Activated CD8-positive, alpha-beta memory T cell treated with anti-CD3 and anti-CD28 coated beads, Interleukin-2, amount 10 ng/mL, durations not matched to agents 7 days and 5 days (primary cell): ENCODE measurements around the gene PVALB. TPM values are rescaled to one million over a fixed set of nuclear protein-coding genes. Genes with fewer than 3 reads are reported as not detected.

ENCODE experiments used
- ATAC-seq: fragments of 150-1000 bp; cut with Tn5 transposase; one replicate; pipeline ENCODE4 v1.10.0; 2021; ENCODE audit warnings: moderate library complexity
- CTCF ChIA-PET: fragments of 350-600 bp; sonication (Branson Sonifier 250); formaldehyde crosslinking; loops from one replicate; lab custom pipeline; 2021; ENCODE audit warnings: antibody characterized with exemption; lab: Charles Lee
- DNase-seq: peaks from one replicate; pipeline ENCODE4 v3.0.0-alpha.2; 2020
- H3K27ac Mint-ChIP-seq: one replicate; pipeline ENCODE4 v1.8.0; 2021; ENCODE audit warnings: mild to moderate bottlenecking, mixed read lengths
- H3K27me3 Mint-ChIP-seq: one replicate; pipeline ENCODE4 v1.8.0; 2021; ENCODE audit warnings: mixed read lengths
- H3K36me3 Mint-ChIP-seq: one replicate; pipeline ENCODE4 v1.8.0; 2021; ENCODE audit warnings: mild to moderate bottlenecking, mixed read lengths
- H3K4me1 Mint-ChIP-seq: one replicate; pipeline ENCODE4 v1.8.0; 2021; ENCODE audit warnings: mixed read lengths
- H3K4me3 Mint-ChIP-seq: one replicate; pipeline ENCODE4 v1.8.0; 2021; ENCODE audit warnings: mild to moderate bottlenecking, moderate library complexity, mixed read lengths
- H3K9me3 Mint-ChIP-seq: one replicate; pipeline ENCODE4 v1.8.0; 2022; ENCODE audit warnings: low read depth, mixed read lengths
- total RNA-seq, 2 experiments: library from RNA; stranded (reverse); gene quantifications; one replicate each; pipeline ENCODE4 v1.2.3, GENCODE V29; 2021

The PVALB gene
- total RNA-seq, 2 experiments from 2014 or later = not detected

DNA sequence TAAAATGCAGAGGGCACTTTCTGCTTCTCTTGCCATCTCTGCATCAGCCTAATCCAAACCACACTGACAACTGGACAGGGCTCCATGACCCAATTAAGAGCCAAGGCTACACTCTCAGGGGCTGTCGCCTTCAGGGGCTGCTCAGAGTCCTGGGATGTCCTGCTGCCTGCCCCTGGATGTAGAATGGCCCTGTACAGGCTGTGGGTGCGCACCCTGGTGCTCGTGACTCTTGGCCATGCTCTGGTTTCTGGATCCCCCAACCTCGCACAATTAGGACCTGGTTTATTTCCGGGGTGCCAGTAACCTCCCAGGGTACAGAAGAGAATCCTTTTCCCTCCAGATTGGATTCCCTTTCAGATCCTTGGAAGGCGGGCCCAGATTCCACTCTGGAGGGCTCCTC, 52.2 kb downstream of the PVALB start:
- ATAC-seq (no peak), DNase-seq (no peak)
- peaks cover 3% of the 10 kb centered on the region for H3K4me1 Mint-ChIP-seq
- CTCF ChIA-PET = no interaction called here
- no peak overlapping the region for H3K27ac Mint-ChIP-seq
- no peaks in the 10 kb centered on the region for H3K9me3 Mint-ChIP-seq
- no peak overlapping the region for H3K4me3 Mint-ChIP-seq
- no peaks in the 10 kb centered on the region for H3K36me3 Mint-ChIP-seq
- H3K27me3 Mint-ChIP-seq = no peaks in the 10 kb centered on the region

DNA sequence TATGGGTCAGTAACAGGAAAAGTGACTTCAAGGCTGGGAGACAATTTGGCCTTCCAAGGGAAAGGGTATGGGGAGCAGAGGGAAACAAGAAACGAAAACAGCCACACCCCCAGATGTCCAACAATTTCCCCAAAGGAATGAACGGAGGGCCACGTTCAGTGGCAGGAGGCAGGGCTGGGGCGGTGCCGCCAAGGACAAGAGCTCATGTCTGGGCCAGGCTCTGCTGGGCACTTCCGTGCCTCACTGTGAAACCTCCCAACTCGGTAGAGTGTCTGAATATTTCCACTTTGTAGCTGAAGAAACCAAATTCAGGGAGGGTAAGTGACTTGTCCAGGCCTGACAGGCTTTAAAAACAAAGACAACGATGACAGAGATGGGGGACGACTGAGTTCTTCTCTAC, 52.8 kb downstream of the PVALB start:
- Mint-ChIP-seq H3K9me3 (no peaks in the 10 kb centered on the region), H3K27me3 (no peaks in the 10 kb centered on the region), H3K36me3 (no peaks in the 10 kb centered on the region), H3K4me1 (peaks cover 3% of the 10 kb centered on the region), H3K27ac (no peak overlapping the region), H3K4me3 (no peak overlapping the region)
- DNase-seq = no peak
- no peak for ATAC-seq
- CTCF ChIA-PET = no interaction called here

DNA sequence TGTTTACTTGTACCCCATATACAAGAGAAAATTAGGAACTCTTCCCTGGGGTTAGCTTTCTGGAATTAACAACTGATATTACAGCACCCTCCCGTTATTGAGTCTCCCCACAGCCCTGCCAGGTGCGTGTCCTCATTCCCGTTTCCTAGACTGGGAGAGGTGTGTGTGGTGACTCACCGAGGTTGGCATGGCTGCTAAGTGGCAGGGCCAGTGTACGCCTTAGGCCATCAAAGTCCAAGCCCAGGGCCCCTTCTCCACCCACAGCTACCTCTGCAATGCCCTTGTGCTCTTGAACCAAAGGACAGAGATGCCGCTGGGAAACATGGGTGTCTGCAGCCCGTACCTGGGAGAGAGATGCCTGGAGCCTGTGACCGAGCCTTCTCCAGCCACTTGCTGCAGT, 53.3 kb downstream of the PVALB start:
- Mint-ChIP-seq H3K27ac (no peak overlapping the region), H3K4me1 (peaks cover 3% of the 10 kb centered on the region), H3K27me3 (no peaks in the 10 kb centered on the region), H3K9me3 (no peaks in the 10 kb centered on the region), H3K36me3 (no peaks in the 10 kb centered on the region), H3K4me3 (no peak overlapping the region)
- CTCF ChIA-PET = no interaction called here
- DNase-seq (no peak), ATAC-seq (no peak)

DNA sequence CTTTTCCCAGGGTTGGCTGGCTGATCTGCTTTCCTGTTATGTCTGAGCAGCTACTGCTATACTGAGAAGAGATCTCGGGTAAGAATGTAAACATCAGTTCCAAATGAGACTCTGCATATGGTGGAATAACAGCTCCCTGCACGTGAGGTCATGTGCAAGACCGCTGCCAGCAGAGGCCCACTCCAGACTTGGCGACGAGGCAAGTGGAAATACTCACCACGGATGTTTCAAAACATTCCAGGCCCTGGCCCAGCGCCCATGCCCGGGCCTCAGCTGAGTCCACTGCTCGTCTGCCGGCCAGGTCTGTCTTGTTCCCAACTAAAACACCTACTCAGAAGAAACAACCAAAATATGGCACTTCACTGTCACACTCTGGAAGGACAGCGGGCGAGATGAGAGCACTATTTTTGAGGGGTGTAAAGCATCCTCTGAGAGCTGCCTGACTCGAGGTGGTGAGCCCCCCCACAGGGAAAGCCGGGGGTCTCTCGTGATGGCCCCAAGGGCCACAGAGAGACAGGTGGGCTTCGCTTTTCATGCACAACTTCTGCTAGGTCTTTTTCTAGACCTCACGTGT, 54.1 kb downstream of the PVALB start:
- H3K36me3 Mint-ChIP-seq = no peaks in the 10 kb centered on the region
- H3K4me3 Mint-ChIP-seq = no peak overlapping the region
- CTCF ChIA-PET = interaction anchor here (0.6 to 1.8 kb wide), 3 partner anchors 14 to 214 kb away, joined by 4 to 6 read pairs (median 5); partner anchors contain the start of gene IFT27
- H3K27me3 Mint-ChIP-seq = no peaks in the 10 kb centered on the region
- peaks cover 3% of the 10 kb centered on the region for H3K4me1 Mint-ChIP-seq
- DNase-seq = no peak
- ATAC-seq = no peak
- H3K9me3 Mint-ChIP-seq = no peaks in the 10 kb centered on the region
- no peak overlapping the region for H3K27ac Mint-ChIP-seq

DNA sequence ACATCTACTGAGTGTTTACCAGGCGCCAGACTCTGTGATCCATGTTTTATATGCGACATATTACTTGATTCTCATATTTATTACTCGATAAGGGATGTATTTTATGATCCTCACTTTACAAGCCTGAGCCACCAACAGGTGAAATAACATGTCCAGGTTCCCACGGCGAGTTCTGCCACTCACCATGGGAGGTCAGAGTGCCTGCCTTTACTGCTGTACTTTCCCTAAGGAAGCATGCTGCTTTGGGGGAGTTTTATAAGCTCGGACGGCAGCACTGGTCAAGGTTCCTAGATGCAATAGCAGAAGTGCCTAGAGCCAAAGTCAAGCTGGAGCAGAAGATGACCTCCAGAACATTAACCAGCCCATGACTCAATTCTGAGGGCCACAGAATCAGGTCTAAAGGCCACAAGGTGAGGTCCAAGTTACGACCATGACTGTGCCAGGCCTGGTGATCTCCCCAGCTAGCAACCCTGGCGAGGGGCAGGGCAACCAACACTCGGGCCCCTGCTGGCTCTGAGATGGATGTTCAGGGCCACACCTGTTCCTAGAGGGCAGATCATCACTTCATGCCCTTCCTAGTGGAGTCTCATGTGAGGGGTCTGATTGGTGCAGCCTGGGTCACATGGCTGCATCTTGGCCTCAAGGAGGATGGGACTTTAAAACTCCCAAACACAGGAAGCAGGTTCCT, 55.1 kb downstream of the PVALB start:
- CTCF ChIA-PET = interaction anchor here (1.5 to 1.8 kb wide), 2 partner anchors 95 to 216 kb away, joined by 5 to 6 read pairs; no protein-coding TSS in a partner anchor
- no peak overlapping the region for H3K4me3 Mint-ChIP-seq
- peaks cover 3% of the 10 kb centered on the region for H3K4me1 Mint-ChIP-seq
- H3K36me3 Mint-ChIP-seq = no peaks in the 10 kb centered on the region
- no peaks in the 10 kb centered on the region for H3K9me3 Mint-ChIP-seq
- ATAC-seq = no peak
- DNase-seq = no peak
- no peak overlapping the region for H3K27ac Mint-ChIP-seq
- no peaks in the 10 kb centered on the region for H3K27me3 Mint-ChIP-seq

DNA sequence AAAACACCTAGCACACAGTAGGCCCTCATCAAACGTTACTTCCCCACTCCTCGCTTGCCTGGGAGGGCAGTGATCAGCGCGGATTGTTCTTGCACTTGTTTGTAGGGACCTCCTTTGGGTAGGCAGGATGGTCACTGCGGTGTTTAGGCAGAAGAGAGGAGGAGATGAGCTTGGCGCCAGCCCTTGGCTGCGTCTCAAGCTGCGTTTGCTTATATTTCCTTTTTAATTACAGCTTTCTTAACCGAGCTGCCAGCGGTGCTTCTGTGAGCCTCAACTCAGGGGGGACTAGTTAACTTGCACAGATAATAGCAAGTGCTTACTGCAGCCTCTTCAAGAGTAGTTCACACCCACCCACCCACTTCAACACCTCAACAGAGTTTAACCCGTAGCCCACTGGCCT, 56.0 kb downstream of the PVALB start:
- Mint-ChIP-seq H3K4me1 (no peaks in the 10 kb centered on the region), H3K27ac (no peak overlapping the region), H3K4me3 (no peak overlapping the region), H3K27me3 (no peaks in the 10 kb centered on the region), H3K9me3 (no peaks in the 10 kb centered on the region), H3K36me3 (no peaks in the 10 kb centered on the region)
- DNase-seq (no peak), ATAC-seq (no peak)
- CTCF ChIA-PET = no interaction called here

DNA sequence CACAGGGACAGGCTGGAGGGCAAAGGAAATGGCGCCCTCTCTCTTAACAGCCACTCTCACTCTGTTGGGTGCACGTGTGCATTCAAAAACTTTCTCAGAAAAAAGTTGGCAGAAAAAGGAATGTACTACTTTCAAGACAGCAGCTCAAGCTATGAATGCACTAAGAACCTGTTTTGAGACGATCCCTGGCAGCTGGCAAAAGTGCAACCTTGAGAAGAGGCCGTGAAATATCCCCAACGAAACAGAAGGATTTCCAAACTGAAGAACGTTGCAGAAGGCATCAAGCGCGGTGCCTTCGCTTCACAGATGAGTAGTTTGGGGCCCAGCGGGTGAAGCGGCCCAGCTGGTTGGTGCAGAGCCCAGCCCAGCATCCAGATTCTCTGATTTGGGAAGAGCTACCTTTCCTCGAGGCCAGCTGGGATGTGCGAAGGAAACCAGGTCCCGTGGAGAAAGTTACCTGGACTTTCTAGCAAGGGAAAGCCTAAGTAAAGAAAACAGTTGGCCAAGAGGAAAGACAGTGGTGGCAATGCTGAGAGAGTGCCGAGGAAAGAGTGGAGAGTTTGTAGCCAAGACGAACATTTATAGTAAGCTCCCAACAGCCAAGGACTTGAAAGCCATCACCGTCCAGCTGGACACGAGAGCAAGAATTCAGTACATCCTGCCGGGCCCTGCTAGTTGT, 57.2 kb downstream of the PVALB start:
- Mint-ChIP-seq H3K36me3 (no peaks in the 10 kb centered on the region), H3K27ac (no peak overlapping the region), H3K9me3 (no peaks in the 10 kb centered on the region), H3K27me3 (peaks cover 5% of the 10 kb centered on the region), H3K4me3 (no peak overlapping the region), H3K4me1 (no peaks in the 10 kb centered on the region)
- CTCF ChIA-PET = interaction anchor here (1.3 to 4.4 kb wide), 4 partner anchors 8 to 217 kb away, joined by 4 to 20 read pairs (median 5); partner anchors contain the start of gene IFT27
- ATAC-seq = no peak
- DNase-seq = no peak

DNA sequence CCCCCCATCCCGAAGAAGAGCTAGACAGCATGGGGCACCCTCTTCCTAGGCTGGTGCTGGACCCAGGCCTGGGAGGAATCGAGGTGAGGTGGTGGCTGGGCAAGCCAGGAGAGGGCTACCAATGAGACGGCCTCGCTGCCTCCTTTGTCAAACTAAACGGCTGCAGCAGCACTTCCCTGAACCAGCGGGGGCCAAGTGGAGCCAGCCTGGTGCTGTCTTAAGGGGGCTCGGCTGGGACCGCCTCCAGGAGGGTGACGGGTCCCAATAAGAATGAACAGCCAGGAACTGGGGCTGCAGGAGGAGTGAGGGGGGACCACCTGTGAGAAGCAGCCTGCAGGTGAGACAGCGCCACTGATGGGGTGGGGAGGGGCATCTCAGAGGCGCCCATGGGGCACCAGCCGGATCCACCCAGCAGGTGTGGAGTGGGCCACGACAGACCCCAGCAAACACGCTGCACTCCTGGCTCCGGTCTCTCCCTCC, 58.0 kb downstream of the PVALB start:
- H3K27ac Mint-ChIP-seq = no peak overlapping the region
- no peaks in the 10 kb centered on the region for H3K9me3 Mint-ChIP-seq
- no peak overlapping the region for H3K4me3 Mint-ChIP-seq
- CTCF ChIA-PET = interaction anchor here (1.0 to 4.4 kb wide), 10 partner anchors 9 to 502 kb away, joined by 3 to 29 read pairs (median 4); partner anchors contain the start of gene IFT27
- no peaks in the 10 kb centered on the region for H3K4me1 Mint-ChIP-seq
- ATAC-seq (no peak), DNase-seq (no peak)
- H3K27me3 Mint-ChIP-seq = peaks cover 5% of the 10 kb centered on the region
- H3K36me3 Mint-ChIP-seq = no peaks in the 10 kb centered on the region

DNA sequence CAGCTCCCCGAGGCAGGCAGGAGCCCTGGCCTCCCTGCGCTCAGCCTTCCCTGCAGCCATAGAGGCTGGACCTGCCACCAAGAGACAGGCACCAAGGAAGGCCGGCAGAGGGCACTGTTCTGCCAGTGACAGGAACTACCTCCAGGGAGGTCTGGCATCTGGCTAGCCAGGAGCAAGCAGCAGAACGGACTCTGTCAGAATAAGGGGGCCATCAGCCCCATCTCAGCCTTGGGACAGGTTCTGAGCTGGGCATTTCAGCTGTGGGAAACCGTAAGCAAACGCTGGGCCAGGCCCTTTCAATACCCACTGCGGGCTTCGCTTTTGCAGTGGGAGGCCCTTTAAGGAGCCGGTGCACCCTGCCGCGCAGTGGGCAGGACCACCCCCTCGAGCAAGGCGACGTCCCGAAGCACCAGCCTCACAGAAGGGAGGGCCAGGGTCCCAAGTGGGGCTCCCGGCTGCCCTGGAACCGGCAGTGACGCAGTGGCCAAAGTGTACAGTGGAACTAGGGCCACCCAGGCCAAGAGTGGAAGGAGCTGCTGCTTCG, 59.1 kb downstream of the PVALB start:
- Mint-ChIP-seq H3K27ac (no peak overlapping the region), H3K9me3 (no peaks in the 10 kb centered on the region), H3K36me3 (no peaks in the 10 kb centered on the region), H3K4me1 (no peaks in the 10 kb centered on the region), H3K27me3 (peaks cover 10% of the 10 kb centered on the region), H3K4me3 (no peak overlapping the region)
- ATAC-seq = peak; percentile 93
- CTCF ChIA-PET = interaction anchor here (0.5 to 4.4 kb wide), 16 partner anchors 10 to 503 kb away, joined by 3 to 29 read pairs (median 6); partner anchors contain the start of gene IFT27
- DNase-seq = peak; percentile 86

DNA sequence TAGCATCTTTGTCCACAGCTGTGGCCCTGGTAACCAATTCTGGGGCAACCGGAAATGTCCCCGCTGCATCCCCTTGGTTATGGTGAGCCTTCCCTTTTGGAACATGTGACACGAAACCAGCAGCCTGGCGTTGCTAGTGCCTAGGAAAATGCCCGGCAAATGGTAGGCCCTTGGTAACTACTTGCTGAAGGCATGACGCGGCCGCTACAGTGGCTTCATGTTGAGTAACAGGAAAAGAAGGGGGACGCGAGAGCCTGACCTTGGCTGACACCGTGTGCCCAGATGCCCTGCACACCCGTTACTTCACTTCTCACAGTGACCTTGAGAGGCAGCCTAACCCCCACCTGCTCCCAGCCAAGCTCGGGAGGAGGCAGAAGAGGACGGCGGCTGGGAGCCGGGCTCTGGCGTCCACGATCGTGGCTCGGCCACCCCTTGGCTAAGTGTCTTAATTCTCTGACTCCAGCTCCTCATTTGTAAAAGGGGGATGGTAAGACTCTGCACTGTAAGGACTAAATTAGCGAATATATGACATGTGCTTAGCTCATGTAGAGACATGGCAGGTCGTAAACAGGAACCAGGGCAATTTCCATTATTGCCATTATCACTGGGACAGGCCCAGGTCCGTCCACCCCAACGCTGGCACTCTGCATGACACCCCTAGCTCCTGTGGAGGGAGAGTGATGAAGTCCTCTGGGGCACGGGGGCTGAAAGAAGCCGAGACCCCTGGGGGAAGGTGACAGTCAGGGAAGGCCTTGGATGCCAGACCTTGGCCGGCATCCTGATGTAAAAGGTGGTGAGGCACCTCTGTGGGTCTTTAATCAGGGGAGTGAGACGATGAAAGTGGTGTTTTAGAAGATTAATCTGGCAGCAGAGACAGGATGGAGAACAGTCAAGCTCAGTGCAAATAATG, 59.8 kb downstream of the PVALB start:
- Mint-ChIP-seq H3K36me3 (no peaks in the 10 kb centered on the region), H3K4me1 (no peaks in the 10 kb centered on the region), H3K27ac (no peak overlapping the region), H3K27me3 (peaks cover 10% of the 10 kb centered on the region), H3K9me3 (no peaks in the 10 kb centered on the region), H3K4me3 (no peak overlapping the region)
- CTCF ChIA-PET = interaction anchor here (0.8 to 4.4 kb wide), 12 partner anchors 11 to 288 kb away, joined by 3 to 29 read pairs (median 6); partner anchors contain the start of gene IFT27
- no peak for DNase-seq
- no peak for ATAC-seq

DNA sequence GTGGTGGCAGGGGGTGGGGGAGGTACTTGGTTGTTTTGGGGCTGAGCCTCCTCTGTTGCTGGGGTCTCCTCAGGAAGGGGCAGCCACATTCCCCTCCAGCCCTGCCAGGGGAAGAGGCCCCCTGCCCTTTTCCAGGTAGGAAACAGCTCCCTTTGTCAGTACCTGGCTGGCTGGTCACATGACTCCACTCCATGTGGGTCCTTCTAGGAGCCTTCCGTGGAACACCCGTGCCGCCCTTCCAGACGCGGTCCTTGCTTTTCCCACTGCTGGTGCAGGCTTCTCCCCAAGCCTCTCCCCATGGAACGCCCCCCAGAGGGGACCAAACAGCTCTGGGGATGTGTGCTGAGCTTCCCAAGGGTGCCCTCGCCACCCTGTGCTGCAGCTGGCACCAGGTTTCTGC, 60.8 kb downstream of the PVALB start:
- Mint-ChIP-seq H3K4me1 (no peaks in the 10 kb centered on the region), H3K4me3 (no peak overlapping the region), H3K9me3 (no peaks in the 10 kb centered on the region), H3K27ac (no peak overlapping the region), H3K27me3 (peaks cover 10% of the 10 kb centered on the region), H3K36me3 (no peaks in the 10 kb centered on the region)
- CTCF ChIA-PET = interaction anchor here (0.8 to 4.4 kb wide), 7 partner anchors 10 to 243 kb away, joined by 3 to 26 read pairs (median 6); partner anchors contain the start of gene IFT27
- DNase-seq = no peak
- ATAC-seq = no peak

DNA sequence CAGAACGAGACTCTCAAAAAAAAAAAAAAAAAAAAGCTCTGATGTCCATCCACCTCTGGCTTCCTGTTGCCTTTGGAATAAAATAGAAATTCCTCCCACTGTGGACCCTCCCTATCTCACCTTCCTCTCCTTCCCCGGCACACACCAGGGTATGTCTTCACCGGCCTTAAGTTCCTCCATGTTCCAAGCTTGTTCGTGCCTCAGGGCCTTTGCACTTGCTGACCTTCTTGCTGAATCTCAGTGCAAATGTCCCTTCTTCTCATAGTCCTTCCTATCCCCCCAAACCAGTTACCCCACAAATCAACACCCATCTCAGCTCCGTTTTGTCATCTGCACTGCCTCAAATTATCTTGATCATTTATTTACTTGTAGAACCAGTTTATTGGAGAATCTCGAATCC, 61.5 kb downstream of the PVALB start:
- no peaks in the 10 kb centered on the region for H3K9me3 Mint-ChIP-seq
- no peak overlapping the region for H3K27ac Mint-ChIP-seq
- no peak for ATAC-seq
- no peak for DNase-seq
- no peaks in the 10 kb centered on the region for H3K4me1 Mint-ChIP-seq
- peaks cover 10% of the 10 kb centered on the region for H3K27me3 Mint-ChIP-seq
- CTCF ChIA-PET = interaction anchor here (0.7 to 4.4 kb wide), 7 partner anchors 9 to 221 kb away, joined by 3 to 26 read pairs (median 6); partner anchors contain the start of gene IFT27
- no peak overlapping the region for H3K4me3 Mint-ChIP-seq
- H3K36me3 Mint-ChIP-seq = no peaks in the 10 kb centered on the region
